Glutamatergic neuron (in vitro differentiated cells): ENCODE measurements around the gene EEF1AKMT4. TPM values are rescaled to one million over a fixed set of nuclear protein-coding genes. Genes with fewer than 3 reads are reported as not detected.
A peak's percentile ranks its signal among the peaks of the same experiment; 100 is the strongest.

Experiments used
- DNase-seq: peaks from one replicate; pipeline ENCODE4 v3.0.0; 2022
- H3K27ac Mint-ChIP-seq: one replicate; pipeline ENCODE4 v1.8.0; 2020; ENCODE audit warnings: mild to moderate bottlenecking, mixed read lengths, inconsistent platforms; ENCODE audit not compliant: unreplicated experiment
- H3K27me3 Mint-ChIP-seq: one replicate; pipeline ENCODE4 v1.8.0; 2020; ENCODE audit warnings: mild to moderate bottlenecking, moderate library complexity, mixed read lengths, inconsistent platforms; ENCODE audit not compliant: unreplicated experiment
- H3K36me3 Mint-ChIP-seq: one replicate; pipeline ENCODE4 v1.8.0; 2020; ENCODE audit warnings: mild to moderate bottlenecking, mixed read lengths, inconsistent platforms; ENCODE audit not compliant: unreplicated experiment
- H3K4me1 Mint-ChIP-seq: one replicate; pipeline ENCODE4 v1.8.0; 2020; ENCODE audit warnings: mild to moderate bottlenecking, low read depth, mixed read lengths, inconsistent platforms; ENCODE audit not compliant: unreplicated experiment
- H3K4me3 Mint-ChIP-seq: one replicate; pipeline ENCODE4 v1.8.0; 2020; ENCODE audit warnings: mild to moderate bottlenecking, mixed read lengths, inconsistent platforms; ENCODE audit not compliant: unreplicated experiment
- H3K9me3 Mint-ChIP-seq: one replicate; pipeline ENCODE4 v1.8.0; 2020; ENCODE audit warnings: mild to moderate bottlenecking, moderate library complexity, mixed read lengths, inconsistent platforms; ENCODE audit not compliant: unreplicated experiment
- long read RNA-seq: library from polyadenylated mRNA; unstranded; transcript quantifications from one replicate; pipeline ENCODE4 v2.0.0, GENCODE V29; 2020; ENCODE audit not compliant: unreplicated experiment
- total RNA-seq: library from RNA; stranded (reverse); fragmentation: NEBNext Ultra II Directional; extraction: Animal tissue kit (Norgen Biotek cat#: 25700); gene quantifications from one replicate; pipeline ENCODE4 v1.2.1, GENCODE V29; 2021; ENCODE audit not compliant: unreplicated experiment
- TF ChIP-seq, protein P1 (sequence below): fragments of 200-600 bp; sonication (generic); IDR thresholded peaks from one replicate; pipeline ENCODE4 v1.5.0; 2021; ENCODE audit not compliant: partially characterized antibody, unreplicated experiment

Gene EEF1AKMT4
- 1.7 TPM for total RNA-seq
- long read RNA-seq, transcript EEF1AKMT4-201 (3 exons, 1,823 nt): major isoform, 7 of 7 reads
- long read RNA-seq, partial matches to known transcripts: 0 of 7 reads
- long read RNA-seq, other reads (novel, unspliced or antisense): 0 of 7 reads

DNA sequence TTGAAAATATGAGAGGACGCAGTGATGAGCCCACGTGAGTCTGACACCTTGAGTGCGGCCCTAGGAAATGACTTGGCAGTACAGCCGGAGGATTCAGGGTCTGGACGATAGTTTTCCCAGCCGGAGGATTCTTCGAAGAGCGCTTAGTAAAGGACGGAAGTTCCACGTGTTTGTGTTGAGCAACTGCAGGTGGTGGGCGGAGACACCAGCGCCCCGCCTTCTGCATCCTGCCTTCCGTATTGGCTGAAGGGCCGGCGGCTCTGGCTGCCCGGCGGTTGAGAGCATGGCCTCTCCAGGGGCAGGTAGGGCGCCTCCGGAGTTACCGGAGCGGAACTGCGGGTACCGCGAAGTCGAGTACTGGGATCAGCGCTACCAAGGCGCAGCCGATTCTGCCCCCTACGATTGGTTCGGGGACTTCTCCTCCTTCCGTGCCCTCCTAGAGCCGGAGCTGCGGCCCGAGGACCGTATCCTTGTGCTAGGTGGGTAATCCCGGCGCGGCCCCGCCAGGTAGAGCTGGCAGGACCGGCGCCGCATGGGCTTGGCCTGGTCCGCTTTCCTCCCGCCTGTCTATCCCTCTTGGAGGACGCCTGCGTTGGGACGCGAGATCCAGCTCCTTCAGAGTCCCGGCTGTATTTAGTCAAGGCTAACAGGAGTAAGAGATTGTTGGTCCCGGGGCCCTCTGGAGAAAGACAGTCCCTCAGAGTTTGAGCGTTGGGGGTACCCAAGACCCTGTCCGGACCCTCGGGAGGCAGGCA lies at the start of gene EEF1AKMT4:
EEF1AKMT4 (plus strand) TSS at position 261 of the 755 bp plus-strand sequence; CDS start at position 284, 23 bp downstream.
- Mint-ChIP-seq H3K27me3 (peaks cover 6% of the 10 kb centered on the region), H3K4me3 (peak within 1 kb of the TSS; percentile 94), H3K9me3 (peaks cover 8% of the 10 kb centered on the region), H3K27ac (peak within 1 kb of the TSS; percentile 98), H3K4me1 (peaks cover 2% of the 10 kb centered on the region), H3K36me3 (peaks cover 4% of the 10 kb centered on the region)
- TF ChIP-seq, protein P1, sequence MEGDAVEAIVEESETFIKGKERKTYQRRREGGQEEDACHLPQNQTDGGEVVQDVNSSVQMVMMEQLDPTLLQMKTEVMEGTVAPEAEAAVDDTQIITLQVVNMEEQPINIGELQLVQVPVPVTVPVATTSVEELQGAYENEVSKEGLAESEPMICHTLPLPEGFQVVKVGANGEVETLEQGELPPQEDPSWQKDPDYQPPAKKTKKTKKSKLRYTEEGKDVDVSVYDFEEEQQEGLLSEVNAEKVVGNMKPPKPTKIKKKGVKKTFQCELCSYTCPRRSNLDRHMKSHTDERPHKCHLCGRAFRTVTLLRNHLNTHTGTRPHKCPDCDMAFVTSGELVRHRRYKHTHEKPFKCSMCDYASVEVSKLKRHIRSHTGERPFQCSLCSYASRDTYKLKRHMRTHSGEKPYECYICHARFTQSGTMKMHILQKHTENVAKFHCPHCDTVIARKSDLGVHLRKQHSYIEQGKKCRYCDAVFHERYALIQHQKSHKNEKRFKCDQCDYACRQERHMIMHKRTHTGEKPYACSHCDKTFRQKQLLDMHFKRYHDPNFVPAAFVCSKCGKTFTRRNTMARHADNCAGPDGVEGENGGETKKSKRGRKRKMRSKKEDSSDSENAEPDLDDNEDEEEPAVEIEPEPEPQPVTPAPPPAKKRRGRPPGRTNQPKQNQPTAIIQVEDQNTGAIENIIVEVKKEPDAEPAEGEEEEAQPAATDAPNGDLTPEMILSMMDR: no peak
- DNase-seq: peak; percentile 96

DNA sequence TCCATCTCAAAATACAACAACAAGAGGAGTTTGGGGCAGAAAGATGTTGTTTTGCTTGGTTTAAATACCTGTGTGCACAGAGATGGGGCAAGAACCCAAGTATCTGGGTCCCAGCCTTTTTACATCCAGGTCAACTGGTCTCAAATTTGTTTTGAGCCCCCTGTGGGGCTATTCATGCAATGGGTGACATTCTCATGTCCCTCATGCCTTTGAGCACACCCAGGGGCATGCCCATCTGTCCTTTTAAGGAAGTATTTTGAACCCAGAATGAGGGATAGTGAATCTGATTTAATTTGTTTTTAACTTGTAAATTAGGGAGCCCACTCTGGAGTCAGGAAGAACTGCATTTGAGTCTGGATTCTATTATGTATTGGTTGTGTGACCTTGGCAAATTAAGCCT lies 48.6 kb upstream of the EEF1AKMT4 start:
- DNase-seq: no peak
- H3K27ac Mint-ChIP-seq: no peak overlapping the region
- H3K4me3 Mint-ChIP-seq: no peak overlapping the region
- no peaks in the 10 kb centered on the region for H3K4me1 Mint-ChIP-seq
- H3K9me3 Mint-ChIP-seq: no peaks in the 10 kb centered on the region
- TF ChIP-seq, protein P1: no peak
- H3K27me3 Mint-ChIP-seq: no peaks in the 10 kb centered on the region
- H3K36me3 Mint-ChIP-seq: no peaks in the 10 kb centered on the region

DNA sequence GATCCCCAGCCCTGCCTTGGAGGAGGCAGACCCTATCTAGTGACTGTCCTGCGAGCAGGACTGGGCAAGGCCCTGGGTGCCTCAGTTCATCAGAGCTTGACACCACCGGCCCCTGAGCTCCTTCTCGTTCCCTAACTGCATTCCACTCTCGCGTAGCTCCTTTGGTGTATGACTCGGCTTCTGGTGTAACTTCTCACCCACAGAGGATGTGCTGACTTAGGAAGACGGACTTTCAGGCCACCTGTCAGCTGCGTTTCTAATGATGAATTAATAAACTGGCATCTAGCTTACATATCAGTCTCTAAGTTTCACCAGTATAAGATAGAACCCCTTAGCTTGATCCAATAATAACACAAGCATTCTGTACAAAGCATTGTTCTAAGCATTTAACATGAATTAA lies 45.9 kb upstream of the EEF1AKMT4 start:
- no peaks in the 10 kb centered on the region for H3K36me3 Mint-ChIP-seq
- H3K27ac Mint-ChIP-seq: no peak overlapping the region
- no peaks in the 10 kb centered on the region for H3K9me3 Mint-ChIP-seq
- no peak for DNase-seq
- no peak overlapping the region for H3K4me3 Mint-ChIP-seq
- TF ChIP-seq, protein P1: no peak
- H3K4me1 Mint-ChIP-seq: no peaks in the 10 kb centered on the region
- H3K27me3 Mint-ChIP-seq: no peaks in the 10 kb centered on the region

GRCh38 chr3:184209146-184209923 lies 40.1 kb upstream of the EEF1AKMT4 start:
- TF ChIP-seq, protein P1: no peak
- Mint-ChIP-seq H3K27me3 (no peaks in the 10 kb centered on the region), H3K36me3 (no peaks in the 10 kb centered on the region)

More at GRCh38 chr3:184209146-184209923, 40.1 kb upstream of the EEF1AKMT4 start:
- Mint-ChIP-seq H3K9me3 (no peaks in the 10 kb centered on the region), H3K4me3 (no peak overlapping the region), H3K4me1 (no peaks in the 10 kb centered on the region), H3K27ac (no peak overlapping the region)
- no peak for DNase-seq
